RCC 7860 (cell line): Measurements from ENCODE around the gene EFCAB12.

Experiments used
- DNase-seq: peaks from one replicate; pipeline ENCODE4 v3.0.0-alpha.2; 2015; ENCODE audit warnings: low spot score
- FAIRE-seq: peaks from 2 replicates; lab custom pipeline; 2012; peaks lifted over from hg19 to GRCh38; lab: Jason Lieb, UNC

Gene EFCAB12

DNA sequence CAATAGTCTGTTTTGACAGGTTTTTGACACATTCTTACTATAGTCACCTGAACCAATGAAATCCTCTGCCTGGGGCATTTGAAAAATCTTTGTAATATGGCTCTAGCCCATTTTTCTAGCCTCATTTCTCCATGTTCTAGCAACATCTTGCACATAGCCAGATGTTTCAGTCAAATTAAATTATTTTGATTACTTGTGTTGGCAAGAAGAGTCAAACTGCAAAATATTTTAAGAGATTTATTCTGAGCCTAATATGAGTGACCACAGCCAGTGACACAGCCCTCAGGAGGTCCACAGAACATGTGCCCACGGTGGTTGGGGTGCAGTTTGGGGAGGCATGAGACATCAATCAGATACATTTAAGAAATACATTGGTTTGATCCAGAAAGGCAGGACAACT lies 18.5 kb upstream of the EFCAB12 start:
- FAIRE-seq: no peak
- DNase-seq: no peak

DNA sequence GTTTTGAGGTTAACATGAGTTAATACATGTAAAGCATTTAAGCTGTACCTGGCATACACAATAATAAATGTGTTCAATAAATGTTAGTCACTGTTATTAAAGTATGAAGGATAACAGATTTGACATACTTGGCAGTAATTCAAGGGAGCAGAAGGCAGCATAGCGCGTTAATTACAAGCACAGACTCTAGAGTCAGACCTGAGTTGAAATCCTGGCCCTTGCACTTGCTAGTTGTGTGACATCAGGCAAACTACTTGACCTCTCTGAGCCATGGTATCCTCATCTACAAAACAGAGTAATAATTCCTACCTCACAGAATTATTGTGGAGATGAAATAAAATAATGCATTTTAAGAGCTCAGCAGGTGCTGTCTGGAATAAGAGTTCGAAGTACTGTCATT lies 17.0 kb upstream of the EFCAB12 start:
- no peak for FAIRE-seq
- no peak for DNase-seq

- FAIRE-seq: no peak
These were observed 14.5 kb upstream of the EFCAB12 start for GRCh38 chr3:129442947-129443346.

GRCh38 chr3:129442486-129442885 lies 14.1 kb upstream of the EFCAB12 start:
- no peak for FAIRE-seq
- DNase-seq: no peak

More at GRCh38 chr3:129442947-129443346, 14.5 kb upstream of the EFCAB12 start:
- DNase-seq: no peak

GRCh38 chr3:129441782-129442181 lies 13.3 kb upstream of the EFCAB12 start:
- DNase-seq (no peak), FAIRE-seq (no peak)

GRCh38 chr3:129441215-129441614 lies 12.8 kb upstream of the EFCAB12 start:
- DNase-seq (no peak), FAIRE-seq (no peak)

GRCh38 chr3:129440618-129441190 lies 12.3 kb upstream of the EFCAB12 start:
- DNase-seq: no peak
- no peak for FAIRE-seq

DNA sequence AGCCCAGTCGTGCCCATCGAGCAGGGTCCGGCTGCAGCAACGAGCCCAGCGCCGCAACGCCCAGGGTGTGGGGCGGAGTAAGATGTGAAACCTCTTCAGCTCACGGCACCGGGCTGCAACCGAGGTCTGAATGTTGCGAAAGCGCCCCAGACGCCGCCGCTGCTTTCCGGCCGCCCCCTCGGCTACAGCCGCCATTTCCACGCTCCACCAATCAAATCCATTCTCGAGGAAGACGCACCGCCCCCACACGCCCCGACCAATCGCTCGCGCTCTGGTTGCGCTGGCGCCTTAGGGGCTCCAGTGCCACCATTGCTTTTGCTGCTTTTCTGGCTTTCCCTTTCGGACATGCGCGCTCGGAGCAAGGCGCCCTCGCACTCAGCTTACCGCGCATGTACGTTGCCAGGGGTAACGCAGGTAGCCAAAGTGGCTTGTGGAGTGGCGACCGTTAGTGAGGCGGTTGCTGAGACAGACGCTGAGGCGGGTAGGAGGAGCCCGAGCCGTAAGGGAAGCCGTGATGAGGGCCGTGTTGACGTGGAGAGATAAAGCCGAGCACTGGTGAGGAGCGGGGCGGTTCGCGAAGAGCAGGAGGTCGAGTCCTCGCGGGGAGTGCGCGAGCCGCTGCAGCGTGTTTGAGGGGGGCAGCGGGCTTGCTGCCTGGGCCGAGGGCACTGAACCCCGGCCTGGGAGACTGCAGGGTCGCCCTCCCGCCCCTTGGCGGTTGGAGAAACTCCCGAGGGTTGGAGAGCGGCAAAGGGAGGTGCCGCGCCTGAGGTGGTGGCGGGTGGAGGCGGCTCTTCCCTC lies 11.6 kb upstream of the EFCAB12 start, which contains the start of the genes IFT122 and MBD4:
Gene IFT122, plus strand, starts transcription at position 408 of the 801 bp plus-strand sequence. Its CDS starts 107 bp downstream, at position 515.
Gene MBD4, minus strand, starts transcription at position 132 of the 801 bp plus-strand sequence. Its CDS starts 115 bp downstream, at position 17.
- peak; percentile 93 for FAIRE-seq
- peak; percentile 99 for DNase-seq

- no peak for DNase-seq
- no peak for FAIRE-seq
These were observed 10.9 kb upstream of the EFCAB12 start for GRCh38 chr3:129439226-129439816.

DNA sequence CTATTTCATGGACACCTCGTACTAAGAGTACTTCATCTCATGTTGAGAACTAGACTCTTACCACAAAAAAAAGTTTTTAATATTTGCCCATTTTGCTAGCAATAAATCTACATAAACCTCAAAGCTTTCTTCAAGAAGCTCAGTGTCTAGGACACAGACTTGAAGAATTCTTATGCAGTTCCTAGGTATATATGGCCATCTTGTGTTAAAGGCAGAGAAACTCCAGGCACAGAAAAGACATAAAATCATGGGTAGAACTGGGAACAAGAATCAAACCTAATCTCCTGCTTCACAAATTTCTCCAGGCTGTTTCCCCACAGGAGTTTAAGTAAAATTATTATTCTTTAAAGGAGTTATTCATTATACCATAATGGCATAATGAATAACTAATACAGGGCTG lies 6.9 kb upstream of the EFCAB12 start:
- no peak for FAIRE-seq
- no peak for DNase-seq

DNA sequence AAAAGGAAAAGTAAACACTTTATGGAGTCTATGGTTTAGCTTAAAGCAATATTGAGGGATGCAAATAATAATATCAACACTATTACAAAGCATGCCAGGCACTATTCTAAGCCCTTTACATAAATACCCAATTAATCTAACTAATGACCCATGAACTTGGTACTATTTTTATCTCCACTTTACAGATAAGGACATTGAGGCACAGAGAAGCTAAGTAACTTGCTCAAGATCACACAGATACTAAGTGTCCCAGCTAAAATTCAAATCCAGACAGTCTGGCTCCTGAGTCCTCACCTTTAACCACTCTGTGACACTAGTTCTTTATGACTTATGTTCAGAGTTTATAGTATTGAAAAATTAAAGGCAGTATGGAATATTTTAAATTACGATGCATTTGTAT lies 5.7 kb upstream of the EFCAB12 start:
- FAIRE-seq (no peak), DNase-seq (no peak)

- FAIRE-seq (no peak), DNase-seq (no peak)
These were observed 5.1 kb upstream of the EFCAB12 start for GRCh38 chr3:129433565-129433964.

- FAIRE-seq: peak; percentile 96
- peak; percentile 71 for DNase-seq
These were observed 4.2 kb upstream of the EFCAB12 start for GRCh38 chr3:129432671-129433070.

DNA sequence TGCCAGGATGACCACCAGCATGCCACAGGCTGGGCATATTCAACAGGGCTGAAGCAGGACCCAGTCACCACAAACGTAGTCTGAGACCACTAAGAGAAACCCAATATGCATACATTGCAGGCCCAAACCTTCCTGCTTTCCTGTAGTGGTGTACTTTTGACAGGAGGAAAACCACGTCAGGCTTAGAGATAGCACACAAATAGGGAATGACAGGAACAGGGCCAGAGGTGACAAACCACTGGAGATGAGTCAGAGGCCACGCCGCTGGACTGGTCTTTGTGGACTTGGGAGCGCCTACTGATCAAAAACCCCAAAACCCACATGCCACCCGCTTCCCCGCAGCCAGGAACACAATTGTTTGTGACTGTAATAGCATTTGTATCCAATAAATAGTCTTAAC lies 3.6 kb upstream of the EFCAB12 start:
- DNase-seq (peak; percentile 61), FAIRE-seq (peak; percentile 52)

DNA sequence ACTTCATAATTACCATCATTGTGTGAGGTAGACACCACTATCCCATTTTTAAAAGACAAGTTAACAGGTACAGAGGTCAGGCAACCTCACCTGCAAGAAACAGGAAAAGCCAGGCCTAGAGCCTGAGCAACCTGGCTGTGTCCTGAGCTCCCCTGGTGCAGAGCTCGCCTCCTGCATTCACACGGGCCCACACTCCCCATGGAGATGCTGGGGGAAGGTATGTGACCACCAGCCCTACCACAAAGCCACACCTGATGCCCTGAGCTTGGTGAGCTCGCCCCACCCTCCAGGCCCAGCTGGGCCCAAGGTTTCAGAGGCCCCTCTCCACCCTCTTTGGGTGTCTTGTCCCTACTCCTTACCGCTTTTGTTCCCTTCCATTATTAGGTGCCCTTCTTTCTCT lies 1.2 kb upstream of the EFCAB12 start:
- FAIRE-seq (no peak), DNase-seq (no peak)

DNA sequence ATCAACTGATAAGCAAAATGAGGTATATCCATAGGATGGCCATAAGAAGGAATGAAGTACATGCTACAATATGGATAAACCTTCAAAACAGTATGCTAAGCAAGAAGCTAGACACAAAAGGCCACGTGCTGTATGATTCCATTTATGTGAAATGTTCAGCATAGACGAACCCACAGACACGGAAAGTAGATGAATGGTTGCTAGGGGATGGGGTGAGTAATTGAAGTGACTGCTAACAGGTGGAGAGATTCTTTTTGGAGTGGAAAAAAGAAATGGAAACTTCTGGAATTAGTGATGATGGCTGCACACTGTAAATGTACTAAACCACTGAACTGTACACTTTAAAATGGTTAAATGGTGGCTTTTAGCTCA lies 630 bp upstream of the EFCAB12 start:
- DNase-seq: no peak
- FAIRE-seq: no peak

GRCh38 chr3:129428007-129428375 lies 445 bp downstream of the EFCAB12 start:
- no peak for FAIRE-seq
- no peak for DNase-seq

GRCh38 chr3:129425619-129426018 lies 2.8 kb downstream of the EFCAB12 start:
- DNase-seq (no peak), FAIRE-seq (no peak)

DNA sequence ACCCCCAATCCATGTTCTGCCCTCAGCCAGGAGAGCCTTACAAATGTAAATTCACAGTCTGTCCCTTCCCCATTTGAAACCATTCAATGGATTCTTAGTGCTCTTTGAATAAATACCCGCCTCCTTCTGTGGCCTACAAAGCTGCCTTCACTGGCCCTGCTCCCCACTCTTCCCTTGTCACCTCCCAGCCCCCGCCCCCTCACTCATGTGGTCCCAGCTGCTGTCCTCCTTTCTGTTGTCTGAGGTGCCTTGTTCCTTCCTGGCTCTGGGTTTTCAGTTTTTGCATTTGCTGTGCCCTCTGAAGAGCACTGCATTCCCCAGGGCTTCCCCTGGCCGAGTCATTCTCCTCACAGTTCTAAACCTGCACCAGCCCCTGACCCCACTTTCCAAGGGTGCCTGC lies 3.2 kb downstream of the EFCAB12 start:
- FAIRE-seq (no peak), DNase-seq (no peak)

- DNase-seq: no peak
- no peak for FAIRE-seq
These were observed 4.1 kb downstream of the EFCAB12 start for GRCh38 chr3:129424185-129424841.

DNA sequence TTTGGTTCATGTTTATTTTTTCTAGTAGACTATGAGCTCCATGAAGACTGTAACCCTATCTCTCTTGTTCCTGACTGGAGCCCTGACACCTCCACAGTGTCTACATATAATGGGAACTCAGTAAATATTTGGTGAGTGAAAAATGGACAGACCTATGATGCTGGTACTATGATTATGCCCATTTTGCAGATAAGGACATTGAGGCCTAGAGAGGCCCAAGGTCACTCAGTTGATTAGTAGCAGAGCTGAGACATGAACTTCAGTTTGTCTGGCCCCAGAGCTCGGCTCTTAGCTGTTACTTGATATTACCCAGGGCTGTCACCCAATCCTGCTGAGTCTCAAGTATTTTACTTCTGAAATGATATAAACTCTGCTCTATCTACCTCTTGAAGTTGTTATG lies 5.5 kb downstream of the EFCAB12 start:
- DNase-seq: no peak
- no peak for FAIRE-seq
